ENCODE results near the gene C1orf174. TPM values are rescaled to one million over a fixed set of nuclear protein-coding genes. Genes with fewer than 3 reads are reported as not detected.

C1orf174 gene
- total and polyA plus RNA-seq, 2 of the 13 experiments (the other 11 are each of a cell fraction or from before 2014, with no cell fraction given): 21.6 to 31.4 TPM

- no peak for TF ChIP-seq ZNF530 (CRISPR knock-in tag; IDR thresholded peaks at IDR 0.05; ENCODE audit: low read depth)
- TF ChIP-seq CEBPB (IDR thresholded peaks at IDR 0.05; ENCODE audit: borderline replicate concordance, low read depth, low read length): no peak
- no peak for TF ChIP-seq ZFP62 (CRISPR knock-in tag; IDR thresholded peaks at IDR 0.05)
- TF ChIP-seq ZNF468 (CRISPR knock-in tag; IDR thresholded peaks at IDR 0.05): no peak
- TF ChIP-seq HOMEZ (CRISPR knock-in tag; IDR thresholded peaks at IDR 0.05; ENCODE audit: low read depth): no peak
- TF ChIP-seq BCL6 (CRISPR knock-in tag; IDR thresholded peaks at IDR 0.05): no peak
- no peak for TF ChIP-seq ZNF34 (CRISPR knock-in tag; IDR thresholded peaks at IDR 0.05; ENCODE audit: borderline replicate concordance)
- TF ChIP-seq ONECUT2 (CRISPR knock-in tag; IDR thresholded peaks at IDR 0.05): no peak
- TF ChIP-seq SATB2 (CRISPR knock-in tag; IDR thresholded peaks at IDR 0.05): no peak; the same call in 1 of the 2 replicates
- TF ChIP-seq TBL1XR1 (IDR thresholded peaks at IDR 0.05; ENCODE audit: borderline replicate concordance, low read length, partially characterized antibody): no peak
- no peak for TF ChIP-seq ZNF101 (CRISPR knock-in tag; IDR thresholded peaks at IDR 0.05; ENCODE audit: borderline replicate concordance, low read depth)
- no peak for TF ChIP-seq ZSCAN22 (CRISPR knock-in tag; IDR thresholded peaks at IDR 0.05)
- TF ChIP-seq DNMT1 (CRISPR knock-in tag; IDR thresholded peaks at IDR 0.05): 0 out of 2 replicates have a peak, but pooled peaks have one; percentile 43
- TF ChIP-seq ARID5B (CRISPR knock-in tag; IDR thresholded peaks at IDR 0.05): no peak
- TF ChIP-seq KLF9 (CRISPR knock-in tag; IDR thresholded peaks at IDR 0.05; ENCODE audit: low read depth): 0 out of 2 replicates have a peak, but pooled peaks have one; percentile 58
- no peak for TF ChIP-seq ZNF770 (CRISPR knock-in tag; IDR thresholded peaks at IDR 0.05)
- TF ChIP-seq PHF5A (CRISPR knock-in tag; IDR thresholded peaks at IDR 0.05; ENCODE audit: low read depth, unreplicated experiment): no peak
- no peak for TF ChIP-seq BORCS8-MEF2B (CRISPR knock-in tag; IDR thresholded peaks at IDR 0.05)
- TF ChIP-seq RFX5 (IDR thresholded peaks at IDR 0.05; ENCODE audit: low read depth, low read length): no peak
- TF ChIP-seq DMAP1 (CRISPR knock-in tag; IDR thresholded peaks at IDR 0.05): peak; percentile 13; the same call in 1 of the 2 replicates
- peak; percentile 74; the same call in 1 of the 2 replicates for TF ChIP-seq HOXD1 (CRISPR knock-in tag; IDR thresholded peaks at IDR 0.05)
- TF ChIP-seq ZNF740 (CRISPR knock-in tag; IDR thresholded peaks at IDR 0.05): no peak
- 0 out of 2 replicates have a peak, but pooled peaks have one; percentile 43 for TF ChIP-seq GPN1 (CRISPR knock-in tag; IDR thresholded peaks at IDR 0.05; ENCODE audit: borderline replicate concordance)
Observed at GRCh38 chr1:3900969-3901529, 977 bp upstream of the C1orf174 start (continued).
